Fibroblast of villous mesenchyme (primary cell): Measurements from ENCODE around the gene DIAPH2. TPM values are rescaled to one million over a fixed set of nuclear protein-coding genes. Genes with fewer than 3 reads are reported as not detected.

ENCODE experiments used
- DNase-seq: peaks from one replicate; pipeline ENCODE4 v3.0.0-alpha.2; 2010; ENCODE audit warnings: low read depth
- H3K4me3 ChIP-seq: 2 replicates; pipeline ENCODE4 v1.5.1; 2011; ENCODE audit warnings: low read depth, mild to moderate bottlenecking, low read length
- total RNA-seq: library from RNA; depleted of rRNA; stranded (reverse); fragments of >200 nt; gene quantifications from 2 replicates; pipeline ENCODE4 v1.2.3, GENCODE V29; 2012
- TF ChIP-seq, protein P1 (sequence below): IDR thresholded peaks from 2 replicates; pipeline ENCODE4 v1.5.1; 2012; ENCODE audit warnings: low read depth, mild to moderate bottlenecking, low read length; ENCODE audit not compliant: insufficient read depth

Gene DIAPH2
- total RNA-seq, 1 donor: 15.5 TPM

- H3K4me3 ChIP-seq: no peak overlapping the region
- TF ChIP-seq, protein P1, sequence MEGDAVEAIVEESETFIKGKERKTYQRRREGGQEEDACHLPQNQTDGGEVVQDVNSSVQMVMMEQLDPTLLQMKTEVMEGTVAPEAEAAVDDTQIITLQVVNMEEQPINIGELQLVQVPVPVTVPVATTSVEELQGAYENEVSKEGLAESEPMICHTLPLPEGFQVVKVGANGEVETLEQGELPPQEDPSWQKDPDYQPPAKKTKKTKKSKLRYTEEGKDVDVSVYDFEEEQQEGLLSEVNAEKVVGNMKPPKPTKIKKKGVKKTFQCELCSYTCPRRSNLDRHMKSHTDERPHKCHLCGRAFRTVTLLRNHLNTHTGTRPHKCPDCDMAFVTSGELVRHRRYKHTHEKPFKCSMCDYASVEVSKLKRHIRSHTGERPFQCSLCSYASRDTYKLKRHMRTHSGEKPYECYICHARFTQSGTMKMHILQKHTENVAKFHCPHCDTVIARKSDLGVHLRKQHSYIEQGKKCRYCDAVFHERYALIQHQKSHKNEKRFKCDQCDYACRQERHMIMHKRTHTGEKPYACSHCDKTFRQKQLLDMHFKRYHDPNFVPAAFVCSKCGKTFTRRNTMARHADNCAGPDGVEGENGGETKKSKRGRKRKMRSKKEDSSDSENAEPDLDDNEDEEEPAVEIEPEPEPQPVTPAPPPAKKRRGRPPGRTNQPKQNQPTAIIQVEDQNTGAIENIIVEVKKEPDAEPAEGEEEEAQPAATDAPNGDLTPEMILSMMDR: no peak
- no peak for DNase-seq
Measured at GRCh38 chrX:97622111-97622510, 937.5 kb downstream of the DIAPH2 start.

GRCh38 chrX:97628326-97628725 lies 943.7 kb downstream of the DIAPH2 start:
- no peak overlapping the region for H3K4me3 ChIP-seq
- TF ChIP-seq, protein P1: no peak
- DNase-seq: no peak

DNA sequence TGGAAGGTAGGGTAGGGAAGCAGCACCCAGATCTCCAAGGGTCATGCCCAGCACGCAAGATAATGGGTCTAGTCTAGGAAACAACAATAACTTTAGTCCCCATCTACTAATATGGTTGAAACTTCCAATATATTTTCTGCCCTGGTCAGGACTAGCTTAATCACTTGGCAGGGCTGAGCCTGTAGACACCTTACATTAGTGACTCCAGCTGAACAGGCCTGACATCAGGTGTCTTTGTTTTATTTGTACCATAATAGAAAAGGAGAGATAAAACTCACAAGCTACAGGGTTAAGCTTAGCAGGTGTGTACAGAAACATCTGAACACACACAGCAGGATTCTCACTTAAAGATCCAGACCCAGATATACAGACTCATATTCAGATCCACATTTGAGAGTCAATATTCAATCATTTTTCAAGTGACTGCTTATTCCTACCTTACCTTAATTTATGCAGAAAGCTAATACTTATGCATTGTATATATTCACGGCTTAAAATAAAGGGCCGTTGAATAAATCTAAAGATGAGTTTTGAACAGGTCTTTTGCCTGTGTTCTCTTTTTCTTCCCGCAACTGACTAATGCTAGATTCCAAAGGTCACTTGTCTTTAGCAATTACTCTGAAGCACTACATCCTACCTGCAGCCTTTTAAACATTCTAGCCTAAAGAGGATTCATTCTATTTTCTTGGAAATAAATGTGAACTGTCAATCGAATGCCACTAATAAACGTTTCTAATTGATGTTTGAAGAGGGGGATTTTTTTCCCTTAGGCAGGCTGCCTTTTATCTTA lies 944.4 kb downstream of the DIAPH2 start:
- no peak for DNase-seq
- TF ChIP-seq, protein P1: no peak
- H3K4me3 ChIP-seq: no peak overlapping the region

- no peak overlapping the region for H3K4me3 ChIP-seq
- TF ChIP-seq, protein P1: no peak
- no peak for DNase-seq
Measured at GRCh38 chrX:97629597-97629985, 944.9 kb downstream of the DIAPH2 start.

- no peak for DNase-seq
- TF ChIP-seq, protein P1: no peak
- no peak overlapping the region for H3K4me3 ChIP-seq
Measured at GRCh38 chrX:97633798-97634197, 949.2 kb downstream of the DIAPH2 start.

GRCh38 chrX:97636473-97637140 lies 952.0 kb downstream of the DIAPH2 start:
- DNase-seq: no peak
- no peak overlapping the region for H3K4me3 ChIP-seq
- TF ChIP-seq, protein P1: no peak

DNA sequence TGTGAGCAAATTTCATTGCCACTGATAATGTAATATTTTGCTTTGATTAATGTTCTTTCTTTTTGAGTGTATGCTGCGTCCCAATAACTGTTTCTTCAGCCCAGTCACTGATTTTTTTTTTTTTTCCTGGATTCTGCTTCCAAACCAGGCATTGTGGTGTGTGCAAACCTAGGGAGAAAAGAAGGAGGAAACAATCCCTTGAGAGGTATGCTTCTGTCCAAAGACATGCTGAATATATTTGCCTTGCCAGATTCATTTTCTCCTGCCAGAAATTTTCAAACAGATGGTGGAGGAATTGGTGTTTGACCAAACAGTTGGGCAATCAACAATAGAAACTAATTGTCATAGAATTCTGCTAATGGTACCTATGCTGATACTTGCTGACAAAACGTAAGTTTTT lies 952.6 kb downstream of the DIAPH2 start:
- TF ChIP-seq, protein P1: no peak
- DNase-seq: no peak
- no peak overlapping the region for H3K4me3 ChIP-seq
